ENCODE results near the gene NUMBL.

NUMBL gene

GRCh38 chr19:40716031-40716481, 25.6 kb upstream of the NUMBL start:
- no peak for DNase-seq

DNA sequence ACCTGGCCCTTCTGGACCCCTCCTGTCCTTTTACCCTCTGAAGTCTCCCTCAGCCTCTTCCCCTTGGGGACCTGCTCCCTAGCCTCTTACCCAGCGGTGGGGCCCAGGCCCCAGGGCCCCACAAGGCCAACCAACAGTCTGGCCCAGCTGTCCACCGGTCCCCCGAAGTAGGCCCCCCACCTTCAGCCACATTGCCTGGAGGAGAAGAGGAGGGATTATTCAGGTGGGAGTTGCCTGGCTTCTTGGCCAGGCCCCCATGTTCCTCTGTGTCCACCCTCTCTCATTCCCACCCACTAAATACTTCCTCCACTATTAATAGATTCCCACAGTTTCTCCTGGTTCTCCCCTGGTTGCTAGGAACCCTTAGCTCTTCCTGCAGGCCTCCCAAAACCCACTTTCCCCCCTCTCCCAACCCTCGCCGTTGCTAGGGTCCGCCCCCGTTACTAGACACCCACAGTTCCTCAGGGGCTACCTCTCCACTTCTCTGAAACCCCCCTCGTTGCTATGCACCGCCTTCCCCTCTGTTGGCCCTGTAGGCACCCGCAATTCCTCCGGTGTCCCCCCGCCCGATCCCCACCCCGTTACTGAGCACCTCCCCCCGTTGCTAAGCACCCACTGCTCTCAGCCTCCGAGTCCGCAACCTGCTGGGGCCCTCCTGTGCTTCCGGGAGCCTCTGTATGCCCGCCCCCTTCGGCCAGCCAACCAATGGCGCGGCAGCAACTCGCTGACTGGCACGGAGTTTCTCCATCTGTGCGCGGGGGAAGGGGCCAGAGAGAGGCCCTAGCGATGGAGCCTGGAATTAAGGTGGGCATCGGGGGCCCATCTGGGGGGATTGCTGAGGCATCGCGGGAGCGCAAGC, 24.2 kb upstream of the NUMBL start:
- DNase-seq: peak; percentile 74 to 85

DNA sequence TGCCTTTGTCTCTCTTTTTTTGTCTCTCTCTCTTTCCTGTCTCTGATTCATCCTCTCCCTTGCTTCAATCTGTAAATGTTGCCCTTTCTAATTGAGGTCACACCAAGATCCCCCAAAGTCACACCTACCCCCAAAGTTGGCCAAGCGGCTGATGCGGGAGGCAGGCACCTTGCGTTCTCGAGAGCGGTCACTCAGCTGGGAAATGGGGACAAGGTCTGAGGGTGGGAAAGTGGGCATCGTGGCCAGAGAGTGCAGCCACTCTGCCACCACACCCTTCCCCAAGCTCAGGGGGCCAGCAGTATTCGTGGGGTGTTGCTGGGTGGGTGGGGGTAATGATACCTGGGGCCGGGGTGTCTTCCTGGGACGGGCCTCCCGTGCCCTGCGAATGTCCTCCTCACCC, 23.5 kb upstream of the NUMBL start:
- DNase-seq: no peak

DNA sequence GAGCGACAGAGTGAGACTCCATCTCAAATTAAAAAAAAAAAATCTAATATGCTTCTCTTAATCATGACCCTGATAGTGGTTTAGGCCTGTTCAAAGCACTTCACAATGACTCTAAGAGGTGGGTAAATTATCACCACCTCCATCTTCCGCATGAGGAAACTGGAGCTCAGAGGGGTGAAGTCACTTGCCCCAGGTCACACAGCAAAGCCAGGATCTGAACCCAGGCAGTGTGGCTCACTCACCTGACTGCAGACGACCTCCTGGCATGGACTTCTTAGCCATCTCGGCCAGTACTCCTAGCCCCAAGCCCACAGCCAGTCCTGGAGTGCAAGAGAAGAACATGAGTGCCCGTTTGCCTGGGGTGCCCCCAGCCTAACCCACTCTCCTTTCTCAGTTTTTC, 19.4 kb upstream of the NUMBL start:
- DNase-seq: no peak

DNA sequence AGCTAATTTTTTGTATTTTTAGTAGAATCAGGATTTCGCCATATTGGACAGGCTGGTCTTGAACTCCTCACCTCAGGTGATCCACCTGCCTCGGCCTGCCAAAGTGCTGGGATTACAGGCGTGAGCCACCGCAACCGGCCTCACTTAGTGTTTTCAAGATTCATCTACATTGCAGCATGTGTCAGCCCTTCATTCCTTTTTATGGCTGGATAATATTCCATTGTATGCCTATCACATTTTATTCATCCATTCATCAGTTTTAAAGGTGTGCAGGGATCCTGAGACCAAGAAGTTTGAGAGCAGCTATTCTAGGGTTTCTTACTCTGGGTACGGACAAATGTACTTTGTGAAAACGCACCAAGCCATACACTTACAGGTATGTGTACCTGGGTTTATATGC, 17.2 kb upstream of the NUMBL start:
- DNase-seq: no peak

- no peak for DNase-seq
Measured at GRCh38 chr19:40705950-40706619, 15.6 kb upstream of the NUMBL start.

- no peak for DNase-seq
Measured at GRCh38 chr19:40705362-40705651, 14.9 kb upstream of the NUMBL start.

DNA sequence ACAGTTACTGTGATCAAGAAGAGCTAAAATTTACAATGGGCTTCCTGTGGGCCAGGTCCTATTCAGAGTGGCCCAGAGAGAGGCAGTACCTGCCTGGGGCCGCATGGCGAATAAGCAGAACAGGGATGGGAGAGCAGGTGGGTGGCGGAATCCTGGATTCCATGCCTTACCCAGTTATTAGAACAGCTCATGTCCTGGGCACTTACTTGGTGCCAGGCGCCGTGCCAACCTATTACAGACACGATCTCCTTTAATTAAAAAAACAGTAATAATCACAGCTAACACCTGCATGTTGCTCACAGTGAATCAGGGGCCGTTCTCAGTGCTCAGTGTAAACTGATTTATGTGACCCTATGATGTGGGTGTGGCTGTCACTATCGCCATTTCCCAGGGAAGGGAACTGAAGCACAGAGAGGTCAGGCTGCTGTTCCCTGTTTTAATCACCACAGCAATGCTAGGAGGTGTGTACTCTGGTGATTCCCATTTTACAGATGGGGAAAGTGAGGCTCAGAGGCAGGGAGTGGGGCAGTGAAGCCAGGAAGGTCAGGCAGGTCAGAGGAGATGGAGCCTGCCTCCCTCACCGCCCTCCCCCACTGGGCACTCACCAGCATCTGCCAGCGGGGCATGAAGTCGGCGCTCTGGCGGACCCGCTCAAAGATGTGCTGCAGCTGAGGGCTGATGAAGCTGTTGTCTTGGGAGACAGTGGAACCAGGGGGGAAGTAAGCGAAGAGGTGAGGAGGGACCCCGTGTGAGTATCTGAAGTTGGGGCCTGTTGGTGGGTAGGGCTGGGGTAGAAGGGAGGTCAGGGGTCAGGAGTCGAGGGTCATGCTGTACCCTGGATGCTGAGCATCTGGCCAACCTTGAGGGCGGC, 14.3 kb upstream of the NUMBL start:
- no peak for DNase-seq

DNA sequence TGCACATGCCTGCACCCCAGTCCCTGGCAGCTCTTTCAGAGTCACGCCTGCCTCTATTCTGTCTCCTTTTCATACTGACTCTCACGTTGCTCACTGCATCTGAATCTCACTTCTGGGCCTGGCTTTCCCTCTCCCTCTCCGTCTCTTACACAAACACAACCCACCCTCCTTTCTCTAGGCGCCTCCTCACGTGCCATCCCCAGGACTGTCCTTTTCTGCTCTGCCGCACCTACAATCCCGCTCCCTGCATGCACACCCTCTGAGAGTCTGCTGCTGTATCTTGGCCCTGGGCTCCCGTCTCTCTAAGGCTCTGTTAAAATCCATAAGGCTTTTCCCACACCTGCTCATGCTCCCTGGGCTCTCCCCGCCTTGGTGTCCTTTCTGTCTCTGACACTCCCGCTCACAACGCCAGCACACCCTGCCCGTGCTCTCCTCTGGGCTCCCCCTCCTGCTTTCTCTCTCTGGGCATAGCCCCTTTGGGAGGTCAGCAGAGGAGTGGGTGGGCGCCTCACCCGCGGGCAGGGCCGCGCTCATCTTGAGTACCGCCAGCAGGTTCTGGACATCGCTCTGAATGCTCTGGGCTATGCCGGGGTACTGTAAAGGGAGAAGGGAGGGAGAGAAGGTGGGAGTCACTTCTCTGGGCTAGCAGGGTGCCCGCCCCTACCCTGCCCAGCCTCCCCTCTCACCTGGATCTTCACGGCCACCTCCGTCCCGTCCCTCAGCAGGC, 12.7 kb upstream of the NUMBL start:
- DNase-seq: no peak

DNA sequence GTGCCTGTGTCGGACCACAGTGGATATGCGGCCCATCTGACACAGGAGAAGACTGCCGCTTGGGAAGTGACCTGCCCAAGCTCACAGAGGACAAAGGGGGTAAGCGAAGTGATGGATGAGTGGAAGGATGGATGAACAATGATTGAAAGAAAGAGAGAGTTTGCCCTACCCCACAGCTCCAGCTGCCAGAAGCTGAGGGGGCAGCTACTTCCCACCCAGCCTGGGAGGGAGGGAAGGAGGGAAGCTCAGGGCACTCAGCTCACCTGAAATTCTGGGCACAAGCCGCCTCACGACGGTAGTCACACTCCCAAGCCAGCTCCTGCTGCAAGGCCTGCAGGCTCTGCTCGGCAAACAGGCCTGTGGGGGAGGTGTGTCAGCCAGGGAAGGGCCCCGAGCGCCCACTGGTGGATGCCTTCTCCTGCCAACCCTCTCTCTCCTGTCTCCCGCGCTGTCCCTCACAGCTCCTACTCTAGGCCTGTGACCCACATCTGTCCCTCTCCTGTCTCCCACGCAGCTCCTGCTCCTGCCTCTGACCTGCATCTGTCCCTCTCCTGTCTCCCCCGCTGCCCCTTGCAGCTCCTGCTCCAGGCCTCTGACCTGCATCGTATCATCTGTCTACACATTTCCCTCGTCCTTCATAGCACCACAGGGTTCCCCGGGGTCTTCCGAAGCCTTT, 12.0 kb upstream of the NUMBL start:
- peak in 1 of 2 experiments; percentile 34 for DNase-seq

DNA sequence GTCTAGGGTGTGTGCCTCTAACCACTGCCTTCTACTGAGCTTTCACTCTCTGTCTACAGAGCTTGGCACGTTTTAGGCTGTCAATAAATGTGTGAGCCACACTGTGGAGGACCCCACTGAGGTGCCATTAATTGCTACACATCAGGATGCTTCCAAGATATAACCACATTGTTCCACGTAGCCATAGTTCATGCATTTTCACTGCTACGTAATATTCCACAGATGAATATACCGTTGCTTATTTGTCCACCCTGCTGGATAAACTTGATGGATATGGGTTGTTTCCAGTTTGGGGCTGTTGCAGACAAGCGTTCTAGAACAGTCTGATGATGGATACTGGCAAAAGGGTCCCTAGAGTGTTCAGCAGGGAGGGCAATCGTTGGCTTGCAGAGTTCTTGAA, 11.3 kb upstream of the NUMBL start:
- DNase-seq: no peak

GRCh38 chr19:40700083-40700482, 9.6 kb upstream of the NUMBL start:
- DNase-seq: no peak

GRCh38 chr19:40697007-40697406, 6.6 kb upstream of the NUMBL start:
- DNase-seq: no peak

GRCh38 chr19:40695881-40696280, 5.4 kb upstream of the NUMBL start:
- no peak for DNase-seq

DNA sequence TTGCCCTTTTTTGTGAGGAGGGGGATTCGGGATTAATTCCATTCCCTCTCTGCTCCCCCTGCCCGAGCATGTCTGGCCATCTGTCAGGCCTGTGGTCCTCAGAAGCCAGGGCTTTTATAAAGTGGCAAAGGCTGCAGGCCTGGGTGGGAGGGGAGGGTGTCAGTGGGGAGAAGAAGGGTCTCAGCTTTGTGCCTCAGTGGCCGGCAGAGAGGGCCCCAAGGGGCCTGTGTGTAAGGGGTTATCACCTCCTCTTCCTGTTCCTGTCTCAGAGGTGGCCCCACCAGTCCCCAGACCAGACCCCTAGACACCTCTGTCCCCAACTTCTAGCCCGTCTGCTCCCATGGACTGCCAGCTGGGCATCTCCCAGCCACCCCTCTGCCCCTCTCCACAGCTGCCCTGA, 3.4 kb upstream of the NUMBL start:
- no peak for DNase-seq

- no peak for DNase-seq
Measured at GRCh38 chr19:40693150-40693788, 2.8 kb upstream of the NUMBL start.

- no peak for DNase-seq
Measured at GRCh38 chr19:40692212-40692551, 1.7 kb upstream of the NUMBL start.

- DNase-seq: no peak
Measured at GRCh38 chr19:40691421-40692211, 1.2 kb upstream of the NUMBL start.

- DNase-seq: peak; percentile 61 to 62
Measured at GRCh38 chr19:40690693-40691420, 406 bp upstream of the NUMBL start.

- no peak for DNase-seq
Measured at GRCh38 chr19:40689339-40690049, 957 bp downstream of the NUMBL start.

All from cerebellar nuclear complex (tissue), 1 donor.